ENCODE data around the gene PRKN. TPM values are rescaled to one million over a fixed set of nuclear protein-coding genes. Genes with fewer than 3 reads are reported as not detected.

PRKN gene
- total RNA-seq, 1 donor from 2014 or later = 7.0 TPM

DNA sequence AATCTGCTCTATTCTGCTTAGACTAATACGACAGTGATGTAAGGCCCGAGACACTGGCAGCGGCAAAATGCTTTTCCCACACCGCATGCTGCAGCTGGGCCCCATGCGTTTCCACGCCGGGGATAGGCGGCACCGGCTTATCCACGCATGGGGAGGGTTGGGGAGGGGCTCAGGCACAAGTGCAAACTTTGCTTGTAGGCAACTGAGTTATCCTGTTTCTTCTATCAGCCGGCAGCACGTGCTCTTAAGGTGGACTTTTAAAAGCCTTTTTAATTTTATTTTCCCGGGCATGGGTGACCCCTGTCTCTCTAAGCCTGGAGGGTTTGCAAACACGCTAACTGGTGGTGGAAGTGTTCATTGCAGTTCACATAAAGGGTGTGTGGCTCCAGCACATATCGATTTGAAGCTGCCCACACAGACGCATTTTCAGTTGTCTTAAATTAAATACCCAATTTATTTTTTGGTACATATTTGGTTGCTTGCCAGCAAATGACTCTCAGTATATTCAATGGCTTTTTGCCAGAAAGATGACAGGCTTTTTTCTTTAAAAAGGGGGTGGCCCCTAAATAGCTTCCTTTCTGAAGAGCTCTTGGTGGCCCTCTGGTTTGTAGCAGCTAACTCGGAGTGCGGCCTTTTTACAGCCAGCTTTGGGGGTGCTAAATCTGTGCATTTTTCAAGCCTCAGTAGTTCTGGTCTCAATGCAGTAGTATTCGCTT, 891.9 kb downstream of the PRKN start:
- DNase-seq = no peak

GRCh38 chr6:161834426-161834825, 893.1 kb downstream of the PRKN start:
- Mint-ChIP-seq H3K36me3 (ENCODE audit: unreplicated experiment) (no peaks in the 10 kb centered on the region), H3K27ac (ENCODE audit: unreplicated experiment) (no peak overlapping the region), H3K9me3 (ENCODE audit: unreplicated experiment) (no peaks in the 10 kb centered on the region), H3K27me3 (ENCODE audit: unreplicated experiment) (peaks cover 6% of the 10 kb centered on the region), H3K4me1 (ENCODE audit: low read depth, unreplicated experiment) (peaks cover 12% of the 10 kb centered on the region), H3K4me3 (ENCODE audit: unreplicated experiment) (no peak overlapping the region)
- no peak for DNase-seq
- TF ChIP-seq, protein P1, sequence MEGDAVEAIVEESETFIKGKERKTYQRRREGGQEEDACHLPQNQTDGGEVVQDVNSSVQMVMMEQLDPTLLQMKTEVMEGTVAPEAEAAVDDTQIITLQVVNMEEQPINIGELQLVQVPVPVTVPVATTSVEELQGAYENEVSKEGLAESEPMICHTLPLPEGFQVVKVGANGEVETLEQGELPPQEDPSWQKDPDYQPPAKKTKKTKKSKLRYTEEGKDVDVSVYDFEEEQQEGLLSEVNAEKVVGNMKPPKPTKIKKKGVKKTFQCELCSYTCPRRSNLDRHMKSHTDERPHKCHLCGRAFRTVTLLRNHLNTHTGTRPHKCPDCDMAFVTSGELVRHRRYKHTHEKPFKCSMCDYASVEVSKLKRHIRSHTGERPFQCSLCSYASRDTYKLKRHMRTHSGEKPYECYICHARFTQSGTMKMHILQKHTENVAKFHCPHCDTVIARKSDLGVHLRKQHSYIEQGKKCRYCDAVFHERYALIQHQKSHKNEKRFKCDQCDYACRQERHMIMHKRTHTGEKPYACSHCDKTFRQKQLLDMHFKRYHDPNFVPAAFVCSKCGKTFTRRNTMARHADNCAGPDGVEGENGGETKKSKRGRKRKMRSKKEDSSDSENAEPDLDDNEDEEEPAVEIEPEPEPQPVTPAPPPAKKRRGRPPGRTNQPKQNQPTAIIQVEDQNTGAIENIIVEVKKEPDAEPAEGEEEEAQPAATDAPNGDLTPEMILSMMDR (IDR thresholded peaks at IDR 0.05; ENCODE audit: partially characterized antibody, unreplicated experiment) = no peak

More for the DNA sequence above, 891.9 kb downstream of the PRKN start:
- peaks cover 12% of the 10 kb centered on the region for H3K4me1 Mint-ChIP-seq (ENCODE audit: low read depth, unreplicated experiment)
- peaks cover 2% of the 10 kb centered on the region for H3K27me3 Mint-ChIP-seq (ENCODE audit: unreplicated experiment)
- TF ChIP-seq, protein P1 (IDR thresholded peaks at IDR 0.05; ENCODE audit: partially characterized antibody, unreplicated experiment) = no peak
- no peak overlapping the region for H3K4me3 Mint-ChIP-seq (ENCODE audit: unreplicated experiment)
- H3K36me3 Mint-ChIP-seq (ENCODE audit: unreplicated experiment) = no peaks in the 10 kb centered on the region
- H3K9me3 Mint-ChIP-seq (ENCODE audit: unreplicated experiment) = no peaks in the 10 kb centered on the region
- no peak overlapping the region for H3K27ac Mint-ChIP-seq (ENCODE audit: unreplicated experiment)

DNA sequence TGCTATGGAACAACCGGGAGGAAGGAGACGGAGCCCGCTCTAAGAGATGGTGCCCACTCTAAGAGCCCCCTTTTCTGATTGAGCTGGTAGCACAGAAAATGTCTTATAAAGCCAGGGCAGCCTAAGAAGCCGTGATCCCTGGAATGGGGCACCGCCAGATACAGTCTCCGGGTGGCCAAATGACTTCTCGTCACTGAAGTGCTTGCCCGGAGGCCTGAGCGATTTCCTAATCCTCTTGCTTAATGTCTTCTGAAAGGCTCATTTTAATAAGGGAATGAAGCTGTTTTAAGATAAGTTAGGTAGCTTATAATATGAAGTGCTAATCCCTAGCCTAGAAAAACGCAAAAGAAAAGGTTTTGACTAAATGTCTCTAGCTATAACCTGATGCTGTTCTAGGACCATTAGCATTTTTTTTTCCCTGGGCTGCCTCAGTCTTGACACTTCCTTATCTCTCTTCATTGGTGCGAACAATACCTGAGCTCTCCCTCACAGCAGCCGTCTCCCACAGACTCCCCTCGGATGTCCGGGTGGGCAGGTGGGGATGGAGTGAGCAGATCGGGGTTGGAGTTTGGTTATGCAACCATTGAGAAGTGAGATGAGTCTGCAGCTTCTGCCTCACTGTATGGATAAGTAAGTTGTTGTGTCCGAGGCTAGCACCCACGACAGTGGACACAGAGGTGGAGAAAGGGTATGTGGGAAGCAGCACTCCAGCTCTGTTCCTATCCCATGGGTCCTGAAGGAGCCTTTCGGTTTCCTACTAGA, 894.3 kb downstream of the PRKN start:
- Mint-ChIP-seq H3K36me3 (ENCODE audit: unreplicated experiment) (no peaks in the 10 kb centered on the region), H3K4me1 (ENCODE audit: low read depth, unreplicated experiment) (peaks cover 6% of the 10 kb centered on the region), H3K27me3 (ENCODE audit: unreplicated experiment) (peaks cover 6% of the 10 kb centered on the region), H3K9me3 (ENCODE audit: unreplicated experiment) (no peaks in the 10 kb centered on the region), H3K4me3 (ENCODE audit: unreplicated experiment) (no peak overlapping the region), H3K27ac (ENCODE audit: unreplicated experiment) (no peak overlapping the region)
- TF ChIP-seq, protein P1 (IDR thresholded peaks at IDR 0.05; ENCODE audit: partially characterized antibody, unreplicated experiment) = no peak
- no peak for DNase-seq

GRCh38 chr6:161832622-161833021, 894.9 kb downstream of the PRKN start:
- no peaks in the 10 kb centered on the region for H3K36me3 Mint-ChIP-seq (ENCODE audit: unreplicated experiment)
- TF ChIP-seq, protein P1 (IDR thresholded peaks at IDR 0.05; ENCODE audit: partially characterized antibody, unreplicated experiment) = no peak
- H3K9me3 Mint-ChIP-seq (ENCODE audit: unreplicated experiment) = no peaks in the 10 kb centered on the region

More at GRCh38 chr6:161832622-161833021, 894.9 kb downstream of the PRKN start:
- DNase-seq = no peak
- Mint-ChIP-seq H3K27ac (ENCODE audit: unreplicated experiment) (no peak overlapping the region), H3K4me1 (ENCODE audit: low read depth, unreplicated experiment) (peaks cover 6% of the 10 kb centered on the region), H3K4me3 (ENCODE audit: unreplicated experiment) (no peak overlapping the region), H3K27me3 (ENCODE audit: unreplicated experiment) (peaks cover 6% of the 10 kb centered on the region)
